Measurements from ENCODE around the gene WSCD2.

- TF ChIP-seq POLR2A (IDR thresholded peaks at IDR 0.05) = no peak
- TF ChIP-seq, protein P1, sequence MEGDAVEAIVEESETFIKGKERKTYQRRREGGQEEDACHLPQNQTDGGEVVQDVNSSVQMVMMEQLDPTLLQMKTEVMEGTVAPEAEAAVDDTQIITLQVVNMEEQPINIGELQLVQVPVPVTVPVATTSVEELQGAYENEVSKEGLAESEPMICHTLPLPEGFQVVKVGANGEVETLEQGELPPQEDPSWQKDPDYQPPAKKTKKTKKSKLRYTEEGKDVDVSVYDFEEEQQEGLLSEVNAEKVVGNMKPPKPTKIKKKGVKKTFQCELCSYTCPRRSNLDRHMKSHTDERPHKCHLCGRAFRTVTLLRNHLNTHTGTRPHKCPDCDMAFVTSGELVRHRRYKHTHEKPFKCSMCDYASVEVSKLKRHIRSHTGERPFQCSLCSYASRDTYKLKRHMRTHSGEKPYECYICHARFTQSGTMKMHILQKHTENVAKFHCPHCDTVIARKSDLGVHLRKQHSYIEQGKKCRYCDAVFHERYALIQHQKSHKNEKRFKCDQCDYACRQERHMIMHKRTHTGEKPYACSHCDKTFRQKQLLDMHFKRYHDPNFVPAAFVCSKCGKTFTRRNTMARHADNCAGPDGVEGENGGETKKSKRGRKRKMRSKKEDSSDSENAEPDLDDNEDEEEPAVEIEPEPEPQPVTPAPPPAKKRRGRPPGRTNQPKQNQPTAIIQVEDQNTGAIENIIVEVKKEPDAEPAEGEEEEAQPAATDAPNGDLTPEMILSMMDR (IDR thresholded peaks at IDR 0.05) = no peak
Observed at GRCh38 chr12:108177131-108177530, 48.0 kb downstream of the WSCD2 start.

Measured in body of pancreas (tissue), 4 donors.